ENCODE data around the gene POLD1.
A peak's percentile ranks its signal among the peaks of the same experiment; 100 is the strongest.

POLD1 gene

GRCh38 chr19:50418176-50419021, 34.3 kb downstream of the POLD1 start, which contains the start of gene SPIB:
Gene SPIB, plus strand, starts transcription at chr19:50418938. Its CDS starts 25 bp downstream, at chr19:50418963.
- DNase-seq (ENCODE audit: low read depth in 2 of 2) = no peak

DNA sequence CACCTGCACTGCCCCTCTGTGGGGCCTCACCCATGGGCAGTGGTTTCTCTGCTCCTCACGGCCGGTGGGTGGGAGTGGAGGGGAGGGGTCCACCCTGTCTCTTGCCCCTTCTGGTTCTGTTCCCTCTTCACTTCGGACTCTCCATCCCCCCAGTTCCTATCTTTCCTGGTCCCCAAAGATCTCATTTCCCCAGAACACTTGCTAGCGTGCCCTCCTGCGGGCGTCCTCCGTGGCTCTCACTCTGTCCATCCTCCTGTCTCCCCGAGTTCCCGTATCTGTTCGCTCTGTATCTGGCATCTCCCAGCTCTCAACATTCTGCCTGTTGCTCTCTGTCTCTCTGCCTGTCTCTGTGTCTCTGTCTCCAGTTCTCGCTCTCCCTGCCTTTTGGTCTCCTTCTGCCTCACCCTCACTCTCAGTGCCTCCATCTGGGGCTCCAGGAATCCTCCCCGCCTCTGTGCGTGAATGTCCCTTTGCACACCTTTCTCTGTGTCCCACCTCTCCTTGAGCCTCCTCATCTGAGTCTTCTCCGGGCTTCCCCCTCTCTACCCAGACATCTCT, 35.0 kb downstream of the POLD1 start:
- DNase-seq (ENCODE audit: low read depth in 2 of 2) = no peak

DNA sequence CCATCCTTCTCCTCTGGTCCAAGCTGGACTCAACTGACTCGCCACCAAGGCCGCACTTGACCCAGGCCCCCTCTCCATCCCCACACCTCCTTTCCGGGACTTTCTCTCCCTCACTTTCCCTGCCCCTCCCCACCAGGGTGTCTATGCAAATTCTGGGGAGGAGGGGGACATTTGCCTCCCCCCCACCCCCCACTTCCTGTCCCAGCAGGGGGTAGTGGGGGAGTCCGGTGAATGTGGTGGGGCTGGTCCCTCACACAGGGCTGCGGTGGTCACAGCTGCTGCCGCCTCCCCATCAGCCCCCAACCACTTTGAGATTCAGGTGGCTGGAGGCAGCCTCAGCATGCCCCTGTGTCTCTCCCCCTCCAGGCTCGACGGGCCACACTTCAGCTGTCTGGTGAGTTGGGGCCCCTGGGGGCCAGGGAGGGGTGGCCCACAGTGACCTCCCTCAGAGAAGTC, 35.5 kb downstream of the POLD1 start:
- no peak for DNase-seq (ENCODE audit: low read depth in 2 of 2)

DNA sequence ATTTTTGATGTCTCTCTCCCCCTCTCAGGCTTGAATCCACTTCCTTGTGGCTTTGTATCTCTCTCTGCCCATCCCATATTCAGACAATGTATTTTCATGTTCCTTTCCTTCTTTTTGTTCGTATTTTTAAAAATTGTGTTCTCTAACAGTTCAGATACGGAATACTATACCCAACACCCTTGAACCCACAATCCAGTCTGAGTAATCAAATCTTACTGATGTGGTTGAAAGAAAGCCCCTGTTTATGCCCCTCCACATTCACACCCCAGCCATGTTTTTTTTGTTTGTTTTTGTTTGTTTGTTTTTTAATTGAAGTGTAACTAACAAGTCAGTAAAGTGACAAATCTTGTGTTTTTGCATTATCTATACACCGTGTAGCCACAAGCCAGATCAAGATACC, 36.0 kb downstream of the POLD1 start:
- DNase-seq (ENCODE audit: low read depth in 2 of 2) = no peak

DNA sequence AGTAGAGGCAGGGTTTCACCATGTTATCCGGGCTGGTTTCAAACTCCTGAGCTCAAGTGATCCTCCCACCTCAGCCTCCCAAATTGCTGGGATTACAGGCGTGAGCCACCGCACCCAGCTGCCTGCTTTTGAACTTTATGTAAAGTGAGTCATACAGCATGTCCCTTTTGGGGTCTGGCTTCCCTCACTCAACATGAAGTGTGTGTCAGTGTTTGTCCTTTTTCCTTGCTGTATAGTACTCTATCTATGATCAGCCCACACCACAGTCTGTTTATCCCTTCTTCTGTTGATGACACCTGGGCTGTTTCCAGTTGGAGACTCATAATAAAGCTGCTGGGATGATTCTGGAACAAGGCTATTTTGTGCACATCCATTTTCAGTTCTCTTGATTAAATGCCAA, 36.7 kb downstream of the POLD1 start:
- DNase-seq (ENCODE audit: low read depth in 2 of 2) = no peak

- no peak for DNase-seq (ENCODE audit: low read depth in 2 of 2)
Measured at GRCh38 chr19:50422397-50423278, 38.5 kb downstream of the POLD1 start.

- DNase-seq (ENCODE audit: low read depth in 2 of 2) = no peak
Measured at GRCh38 chr19:50423279-50424113, 39.3 kb downstream of the POLD1 start.

- DNase-seq (ENCODE audit: low read depth in 2 of 2) = no peak
Measured at GRCh38 chr19:50425581-50425980, 41.4 kb downstream of the POLD1 start.

GRCh38 chr19:50427318-50427925, 43.3 kb downstream of the POLD1 start:
- DNase-seq (ENCODE audit: low read depth in 2 of 2) = no peak

DNA sequence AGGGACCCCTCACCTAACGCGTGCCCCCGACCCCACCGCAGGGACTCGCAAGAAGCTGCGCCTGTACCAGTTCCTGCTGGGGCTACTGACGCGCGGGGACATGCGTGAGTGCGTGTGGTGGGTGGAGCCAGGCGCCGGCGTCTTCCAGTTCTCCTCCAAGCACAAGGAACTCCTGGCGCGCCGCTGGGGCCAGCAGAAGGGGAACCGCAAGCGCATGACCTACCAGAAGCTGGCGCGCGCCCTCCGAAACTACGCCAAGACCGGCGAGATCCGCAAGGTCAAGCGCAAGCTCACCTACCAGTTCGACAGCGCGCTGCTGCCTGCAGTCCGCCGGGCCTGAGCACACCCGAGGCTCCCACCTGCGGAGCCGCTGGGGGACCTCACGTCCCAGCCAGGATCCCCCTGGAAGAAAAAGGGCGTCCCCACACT, 43.9 kb downstream of the POLD1 start:
- DNase-seq (ENCODE audit: low read depth in 2 of 2) = peak in 1 of 2 donors; percentile 22

- DNase-seq (ENCODE audit: low read depth in 2 of 2) = no peak
Measured at GRCh38 chr19:50428772-50429463, 44.8 kb downstream of the POLD1 start.

DNA sequence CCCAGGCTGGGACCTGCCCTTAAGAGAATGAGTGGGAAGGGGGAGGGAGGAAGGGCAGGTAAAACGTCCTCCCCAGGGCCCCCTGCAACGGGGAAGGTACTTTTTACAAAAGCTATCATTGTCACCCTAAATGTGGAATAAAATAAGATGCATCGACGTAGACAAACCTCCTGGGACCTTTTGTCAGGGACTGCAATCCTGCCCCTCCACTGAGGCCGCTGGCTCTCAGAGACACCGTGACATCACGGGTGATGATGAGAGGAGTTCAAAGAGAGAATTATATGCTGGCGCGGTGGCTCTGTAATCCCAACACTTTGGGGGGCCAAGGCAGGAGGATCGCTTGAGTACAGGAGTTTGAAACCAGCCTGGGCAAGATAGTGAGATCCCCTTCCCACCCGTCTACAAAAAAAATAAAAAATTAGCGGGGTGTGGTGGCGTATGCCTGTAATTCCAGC, 46.8 kb downstream of the POLD1 start:
- DNase-seq (ENCODE audit: low read depth in 2 of 2) = no peak

DNA sequence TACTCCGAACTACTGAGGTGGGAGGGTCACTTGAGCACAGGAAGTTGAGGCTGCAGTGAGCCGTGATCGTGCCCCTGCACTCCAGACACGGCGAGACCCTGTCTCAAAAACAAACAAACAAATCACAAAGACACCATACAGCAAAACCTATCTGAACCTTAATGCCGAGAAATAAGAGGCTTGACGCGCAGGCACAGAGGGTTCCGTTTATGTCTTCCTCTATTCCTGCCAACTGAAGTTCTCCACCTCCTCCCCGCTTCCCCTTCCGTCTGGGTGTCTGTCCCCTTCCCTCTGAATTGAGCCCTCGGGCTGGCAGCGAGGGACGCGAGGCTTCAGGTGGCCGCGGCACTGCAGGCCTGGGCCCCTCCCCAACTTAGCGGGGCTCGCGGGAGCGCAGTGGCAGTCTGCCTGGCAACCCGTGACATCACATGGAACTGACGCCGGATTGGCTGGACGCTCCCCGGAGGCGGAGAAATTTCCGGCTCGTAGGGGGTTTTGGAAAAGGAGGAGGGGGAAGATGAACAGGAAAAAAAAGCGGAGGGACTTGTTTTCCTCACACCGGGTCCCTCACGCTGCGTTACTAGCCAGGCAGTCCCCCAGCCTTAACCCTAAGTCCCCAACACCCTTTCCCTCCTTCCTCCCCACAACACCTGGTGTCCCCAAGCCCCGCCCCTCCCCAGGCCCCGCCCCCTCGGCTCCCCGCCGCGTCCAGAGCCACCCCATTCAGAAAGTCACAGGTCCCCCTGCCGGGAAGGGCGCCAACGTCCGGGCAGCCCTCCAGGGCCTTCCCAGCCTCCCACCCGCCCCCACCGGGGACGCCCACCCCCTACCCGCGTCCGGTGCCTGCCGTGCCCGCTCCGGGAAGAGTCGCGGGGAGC, 47.4 kb downstream of the POLD1 start:
- DNase-seq (ENCODE audit: low read depth in 2 of 2) = peak; percentile 72 to 82

- DNase-seq (ENCODE audit: low read depth in 2 of 2) = no peak
Measured at GRCh38 chr19:50432221-50433028, 48.3 kb downstream of the POLD1 start, which contains the start of gene MYBPC2. Gene MYBPC2, plus strand, starts transcription at chr19:50432892. Its CDS starts 62 bp downstream, at chr19:50432954.

GRCh38 chr19:50433201-50434180, 49.3 kb downstream of the POLD1 start:
- no peak for DNase-seq (ENCODE audit: low read depth in 2 of 2)

- no peak for DNase-seq (ENCODE audit: low read depth in 2 of 2)
Measured at GRCh38 chr19:50434525-50434924, 50.4 kb downstream of the POLD1 start.

GRCh38 chr19:50435221-50435620, 51.1 kb downstream of the POLD1 start:
- DNase-seq (ENCODE audit: low read depth in 2 of 2) = no peak
